Fibroblast of skin of left biceps (primary cell): Measurements from ENCODE around the gene PLPP4.

Source experiments
- DNase-seq, 2 experiments: peaks; one replicate each; pipeline ENCODE4 v3.0.0-alpha.2; 2013; ENCODE audit warnings: low read depth in 2 of 2

Gene PLPP4

DNA sequence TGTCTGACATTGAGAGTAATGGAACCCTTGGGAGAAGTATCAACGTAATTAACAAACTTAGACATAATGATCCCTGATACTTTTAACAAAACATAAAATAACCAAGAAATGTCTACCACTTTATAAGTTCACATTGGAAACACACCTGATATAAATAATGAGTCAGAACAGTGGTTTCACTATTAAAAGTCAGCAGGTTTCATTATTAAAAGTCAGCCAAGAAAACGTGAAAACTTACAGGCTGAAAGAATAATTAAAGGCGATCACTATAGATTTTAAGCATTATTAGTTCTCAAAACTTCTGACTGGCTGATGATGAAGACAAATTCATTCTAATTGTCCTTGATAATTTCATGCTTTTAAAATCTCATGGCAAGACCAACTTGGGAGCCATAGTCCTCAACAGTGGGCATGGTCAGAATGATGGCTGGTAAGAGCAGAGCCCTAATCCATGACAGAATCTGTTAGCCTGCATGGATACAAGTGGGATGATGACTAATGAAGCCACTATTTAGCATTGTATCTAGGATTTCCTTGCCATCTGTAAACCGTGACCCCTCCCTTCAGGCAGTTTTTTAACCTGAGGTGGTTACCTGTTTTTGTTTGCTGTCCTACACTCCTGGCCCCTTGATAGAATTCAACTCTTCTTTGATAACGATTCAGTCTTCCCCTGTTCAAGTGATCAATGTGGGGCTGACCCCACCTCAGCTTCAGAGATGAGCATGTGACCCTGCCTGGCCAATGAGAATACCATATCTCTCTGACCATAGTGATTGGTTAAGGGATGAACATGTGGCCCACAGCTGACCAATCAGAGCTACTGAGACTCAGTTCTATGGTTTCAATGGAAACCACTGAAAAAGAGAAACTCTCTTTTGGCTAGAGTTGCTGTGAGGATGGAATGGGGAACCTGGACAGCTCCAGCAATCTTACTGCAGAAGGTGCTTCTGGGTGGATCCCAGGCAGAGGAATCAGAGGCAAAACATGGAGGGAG is 151.0 kb downstream of the PLPP4 start:
- no peak for DNase-seq

DNA sequence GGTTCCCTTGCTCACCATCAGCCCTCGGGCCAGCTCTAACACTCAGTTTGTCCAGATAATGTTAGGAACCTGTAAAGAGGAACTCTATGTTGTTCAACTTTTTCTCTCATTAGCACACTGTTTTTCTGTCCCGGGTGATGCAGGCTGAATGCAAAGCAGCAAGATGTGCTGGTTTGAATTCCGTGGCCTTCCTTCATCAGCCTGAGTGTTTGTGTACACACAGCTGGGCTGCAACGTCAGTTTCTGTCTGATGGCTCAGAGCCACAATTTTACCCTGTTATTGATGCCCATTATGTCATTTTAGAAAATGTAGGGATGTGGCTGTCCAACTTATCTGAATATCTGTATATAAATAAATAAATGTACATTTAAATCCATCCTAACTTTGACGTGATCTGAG is 152.0 kb downstream of the PLPP4 start:
- no peak for DNase-seq

DNA sequence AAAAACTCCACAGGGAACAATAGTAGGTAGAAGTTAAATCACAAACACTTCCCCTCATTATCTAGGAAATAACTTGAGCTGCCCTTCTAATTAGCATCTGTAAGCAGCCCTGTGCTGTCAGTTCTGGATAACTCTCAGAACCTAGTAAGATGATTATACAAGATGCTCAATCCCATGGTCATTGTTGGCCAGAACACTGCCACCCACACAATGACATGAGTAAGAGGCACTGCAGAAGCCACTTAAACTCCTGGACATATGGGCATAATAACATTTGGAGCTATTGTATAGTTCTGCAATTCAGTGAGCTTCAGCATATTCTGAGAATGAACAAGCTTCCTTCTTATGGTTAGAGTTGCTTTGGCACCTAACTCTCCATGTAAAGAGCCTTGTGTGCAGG is 153.8 kb downstream of the PLPP4 start:
- DNase-seq: no peak

DNA sequence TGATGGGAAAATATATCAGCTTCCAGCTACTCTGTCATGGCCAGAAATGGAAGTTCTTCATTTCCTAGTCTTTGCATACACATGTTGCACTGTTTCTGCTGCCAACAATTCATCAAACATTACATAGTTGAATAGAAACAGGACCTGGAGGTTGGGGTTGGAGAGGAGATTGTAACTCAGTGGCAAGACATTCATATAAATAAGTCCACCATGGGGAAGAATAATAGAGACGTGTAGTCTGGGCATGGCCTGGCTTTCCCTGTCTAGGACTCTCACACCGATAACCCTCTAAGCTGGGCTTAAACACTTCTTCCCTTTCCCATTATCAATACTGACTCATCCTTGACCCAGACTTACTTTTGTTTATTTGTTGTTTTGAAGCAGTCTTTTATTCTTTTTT is 155.7 kb downstream of the PLPP4 start:
- DNase-seq: no peak

DNA sequence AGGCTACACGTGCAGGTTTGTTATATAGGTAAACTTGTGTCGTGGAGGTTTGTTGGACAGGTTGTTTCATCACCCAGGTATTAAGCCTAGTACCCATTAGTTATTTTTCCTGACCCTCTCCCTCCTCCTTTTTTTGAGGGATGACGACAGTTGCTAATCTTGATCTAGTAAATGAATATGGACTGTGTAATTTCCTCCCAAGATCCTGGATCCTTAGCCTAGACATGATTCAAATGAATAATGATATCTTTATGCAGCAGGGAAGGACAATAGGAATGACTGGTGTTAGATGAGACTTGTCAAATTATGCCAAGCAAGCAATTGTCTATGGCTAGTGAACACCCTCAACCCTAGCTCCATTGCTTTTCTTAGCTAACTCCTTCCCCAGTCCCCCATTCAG is 156.2 kb downstream of the PLPP4 start:
- DNase-seq: no peak

DNA sequence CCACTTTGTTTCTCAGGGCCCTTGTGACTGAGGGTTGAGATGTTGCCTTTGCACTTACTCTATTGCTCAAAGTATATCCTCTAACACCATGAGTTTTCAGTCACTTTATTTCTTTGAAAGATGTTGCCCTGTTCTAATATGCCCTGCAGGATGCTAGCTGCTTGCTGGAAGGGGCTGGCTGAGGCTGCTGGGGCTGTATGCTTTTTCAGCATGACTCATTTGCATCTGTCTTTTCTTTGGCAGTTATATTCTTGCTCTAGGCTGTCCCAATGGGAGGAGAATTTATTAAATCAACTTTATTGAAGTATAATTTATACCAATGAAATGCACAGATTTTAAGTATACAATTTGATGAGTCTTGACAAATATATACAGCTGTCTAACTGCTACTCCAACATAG is 157.7 kb downstream of the PLPP4 start:
- DNase-seq: no peak

DNA sequence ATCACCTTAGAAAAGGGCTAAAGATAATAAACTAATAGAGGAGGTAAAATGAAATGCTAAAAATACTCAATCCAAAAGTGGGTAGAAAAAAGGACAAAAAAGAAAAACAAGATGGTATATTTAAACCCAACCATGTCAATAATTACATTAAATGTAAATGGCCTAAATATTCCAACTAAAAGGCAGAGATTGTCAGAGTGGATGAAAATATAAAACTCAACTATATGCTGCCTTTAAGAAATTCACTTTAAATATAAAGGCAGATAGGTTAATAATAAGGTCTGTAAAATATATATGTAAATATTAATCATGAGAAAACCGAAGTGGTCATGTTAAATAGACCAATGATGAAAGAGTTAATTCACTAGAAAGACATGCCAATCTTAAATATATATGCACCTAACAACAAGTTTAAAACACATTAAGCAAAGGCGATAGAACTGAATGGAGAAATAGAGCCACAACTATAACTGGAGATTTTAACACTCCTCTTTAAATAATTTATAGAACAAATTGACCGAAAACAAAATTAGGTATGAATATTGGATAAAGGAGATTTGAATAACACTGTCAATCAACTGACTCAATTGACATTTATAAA is 159.4 kb downstream of the PLPP4 start:
- no peak for DNase-seq

DNA sequence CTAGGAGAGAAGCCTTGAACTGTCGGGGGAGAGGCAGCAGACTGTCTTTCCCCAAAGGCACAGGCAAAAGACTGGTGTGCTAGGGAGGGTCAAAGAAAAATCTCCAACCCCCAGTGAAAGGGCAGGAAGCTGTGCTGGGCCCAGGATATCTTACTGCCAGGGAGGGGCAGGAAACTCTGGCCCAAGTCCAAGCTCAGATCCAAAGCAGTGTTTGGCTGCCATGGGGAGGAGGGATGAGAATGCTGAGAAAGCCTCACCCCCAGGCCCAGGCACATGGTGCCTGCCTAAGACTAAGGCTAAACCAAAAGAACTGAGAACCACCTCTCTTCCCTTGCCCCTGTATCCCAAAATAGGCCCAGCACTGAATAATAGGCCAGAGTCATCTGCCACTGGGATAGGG is 171.2 kb downstream of the PLPP4 start:
- no peak for DNase-seq

DNA sequence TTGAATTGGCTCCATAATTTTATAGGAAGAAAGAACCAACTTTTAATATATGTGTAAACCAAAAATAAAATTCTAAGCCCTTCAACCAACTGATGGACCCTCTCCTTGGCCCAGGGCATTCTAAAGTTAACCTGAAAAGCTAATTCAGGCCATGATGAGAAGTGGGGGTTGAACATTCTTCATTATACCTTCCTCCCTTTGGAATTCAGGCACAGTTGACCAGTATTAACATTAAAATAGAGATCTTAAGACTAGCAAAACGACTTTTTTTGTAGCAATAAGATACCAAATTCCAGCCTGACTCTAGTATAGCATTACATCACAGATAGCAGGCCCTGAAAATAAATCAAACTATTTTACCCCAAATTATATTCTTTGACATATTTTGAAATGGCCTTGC is 173.2 kb downstream of the PLPP4 start:
- DNase-seq: no peak

DNA sequence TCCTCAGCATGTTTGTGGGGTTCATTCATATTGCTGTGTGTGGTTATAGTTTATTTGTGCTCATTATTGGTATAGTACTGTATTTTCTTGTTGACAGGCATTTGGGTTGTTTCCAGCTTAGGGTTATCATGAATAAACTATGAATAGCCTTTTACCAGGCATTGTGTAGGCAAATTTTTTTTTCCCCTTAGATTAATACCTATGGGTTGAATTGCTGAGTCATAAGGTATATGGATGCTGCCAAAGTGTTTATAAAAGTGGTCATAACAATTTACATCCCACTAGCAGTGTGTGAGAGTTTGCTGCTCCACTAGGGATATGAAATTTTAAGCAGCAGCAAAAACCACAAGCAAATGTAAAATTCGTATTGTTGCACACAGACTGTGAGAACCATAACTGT is 175.0 kb downstream of the PLPP4 start:
- no peak for DNase-seq

DNA sequence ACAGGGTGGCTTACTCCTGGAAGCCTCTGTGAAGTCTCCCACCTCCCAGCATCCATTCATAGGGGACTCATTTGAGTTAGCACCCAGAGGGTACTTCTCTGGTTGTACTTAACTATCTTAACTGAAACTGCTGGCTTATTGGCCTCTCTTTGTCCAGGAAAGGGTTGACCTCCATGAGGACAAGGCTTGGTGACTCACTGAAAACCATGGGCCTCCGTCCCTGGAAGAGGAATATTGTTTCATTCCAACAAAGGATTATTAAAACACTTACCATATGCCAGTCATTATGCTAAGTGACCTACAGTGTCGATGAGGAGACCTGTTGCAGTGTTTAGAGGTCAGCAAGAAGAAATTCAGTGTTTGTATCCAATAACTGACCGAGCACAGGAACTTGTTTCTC is 175.9 kb downstream of the PLPP4 start:
- no peak for DNase-seq

DNA sequence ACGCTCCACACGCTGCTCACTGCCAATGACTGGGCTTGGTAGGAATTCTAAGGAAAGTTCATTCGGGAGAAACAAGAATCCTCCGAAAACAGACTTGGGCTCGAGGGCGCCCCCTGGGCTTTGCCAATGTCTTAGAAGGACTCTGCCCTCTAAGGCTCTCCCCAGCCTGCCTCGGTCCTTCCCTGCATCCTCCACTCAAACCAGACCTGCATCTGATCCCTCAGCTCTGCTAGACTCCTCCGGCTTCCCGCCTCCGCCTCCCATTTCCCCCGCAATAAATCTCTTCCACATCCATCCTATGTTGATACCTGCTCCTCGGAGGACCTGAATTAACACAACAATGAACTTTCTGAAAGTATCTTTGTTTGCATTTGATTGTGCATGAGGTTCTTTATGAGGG is 177.6 kb downstream of the PLPP4 start:
- DNase-seq: no peak
